ENCODE measurements around the gene GCK.

Gene GCK

DNA sequence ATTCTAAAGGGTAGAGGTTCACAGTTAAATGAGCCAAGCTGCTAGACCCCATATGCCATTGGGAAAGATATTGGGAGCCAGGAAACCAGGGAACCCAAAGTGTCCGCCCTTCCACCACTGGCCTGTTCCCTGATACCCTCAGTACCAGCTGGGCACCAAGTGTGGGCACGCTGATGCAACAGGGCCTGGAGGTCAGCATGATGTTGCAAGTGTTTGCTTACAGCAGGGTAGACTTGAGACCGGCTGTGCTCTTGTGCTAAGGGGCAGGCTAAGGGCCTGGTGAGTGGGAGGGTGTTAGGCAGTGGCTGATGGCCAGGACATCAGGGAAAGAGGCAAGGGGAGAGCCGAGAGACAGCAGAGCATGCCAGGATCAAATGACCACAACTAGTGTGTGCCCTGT, 27.1 kb downstream of the GCK start:
- TF ChIP-seq, protein P1, sequence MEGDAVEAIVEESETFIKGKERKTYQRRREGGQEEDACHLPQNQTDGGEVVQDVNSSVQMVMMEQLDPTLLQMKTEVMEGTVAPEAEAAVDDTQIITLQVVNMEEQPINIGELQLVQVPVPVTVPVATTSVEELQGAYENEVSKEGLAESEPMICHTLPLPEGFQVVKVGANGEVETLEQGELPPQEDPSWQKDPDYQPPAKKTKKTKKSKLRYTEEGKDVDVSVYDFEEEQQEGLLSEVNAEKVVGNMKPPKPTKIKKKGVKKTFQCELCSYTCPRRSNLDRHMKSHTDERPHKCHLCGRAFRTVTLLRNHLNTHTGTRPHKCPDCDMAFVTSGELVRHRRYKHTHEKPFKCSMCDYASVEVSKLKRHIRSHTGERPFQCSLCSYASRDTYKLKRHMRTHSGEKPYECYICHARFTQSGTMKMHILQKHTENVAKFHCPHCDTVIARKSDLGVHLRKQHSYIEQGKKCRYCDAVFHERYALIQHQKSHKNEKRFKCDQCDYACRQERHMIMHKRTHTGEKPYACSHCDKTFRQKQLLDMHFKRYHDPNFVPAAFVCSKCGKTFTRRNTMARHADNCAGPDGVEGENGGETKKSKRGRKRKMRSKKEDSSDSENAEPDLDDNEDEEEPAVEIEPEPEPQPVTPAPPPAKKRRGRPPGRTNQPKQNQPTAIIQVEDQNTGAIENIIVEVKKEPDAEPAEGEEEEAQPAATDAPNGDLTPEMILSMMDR (IDR thresholded peaks at IDR 0.05; ENCODE audit: low read depth, low read length, missing control alignments): no peak
- no peak for DNase-seq (ENCODE audit: low read depth)
- H3K4me3 ChIP-seq (ENCODE audit: low read depth, low read length): no peak overlapping the region

DNA sequence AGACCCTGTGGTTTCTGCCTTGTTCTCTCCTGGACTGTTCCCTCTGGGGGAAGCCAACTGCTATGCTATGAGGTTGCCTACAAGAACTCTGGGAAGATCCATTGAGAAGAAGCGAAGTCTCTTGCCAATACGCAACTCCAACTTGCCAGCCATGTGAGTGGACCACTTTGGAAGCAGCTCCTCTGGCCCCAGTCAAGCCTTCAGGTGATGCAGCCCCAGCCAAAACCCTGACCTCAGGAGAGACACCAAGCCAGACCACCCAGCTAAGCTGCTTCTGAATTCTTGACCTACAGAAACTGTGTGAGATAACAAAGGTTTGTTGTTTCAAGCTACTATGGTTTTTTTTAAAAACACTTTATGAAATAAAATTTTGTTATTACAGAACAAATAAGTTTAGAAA, 27.9 kb downstream of the GCK start:
- TF ChIP-seq, protein P1 (IDR thresholded peaks at IDR 0.05; ENCODE audit: low read depth, low read length, missing control alignments): no peak
- H3K4me3 ChIP-seq (ENCODE audit: low read depth, low read length): no peak overlapping the region
- no peak for DNase-seq (ENCODE audit: low read depth)

DNA sequence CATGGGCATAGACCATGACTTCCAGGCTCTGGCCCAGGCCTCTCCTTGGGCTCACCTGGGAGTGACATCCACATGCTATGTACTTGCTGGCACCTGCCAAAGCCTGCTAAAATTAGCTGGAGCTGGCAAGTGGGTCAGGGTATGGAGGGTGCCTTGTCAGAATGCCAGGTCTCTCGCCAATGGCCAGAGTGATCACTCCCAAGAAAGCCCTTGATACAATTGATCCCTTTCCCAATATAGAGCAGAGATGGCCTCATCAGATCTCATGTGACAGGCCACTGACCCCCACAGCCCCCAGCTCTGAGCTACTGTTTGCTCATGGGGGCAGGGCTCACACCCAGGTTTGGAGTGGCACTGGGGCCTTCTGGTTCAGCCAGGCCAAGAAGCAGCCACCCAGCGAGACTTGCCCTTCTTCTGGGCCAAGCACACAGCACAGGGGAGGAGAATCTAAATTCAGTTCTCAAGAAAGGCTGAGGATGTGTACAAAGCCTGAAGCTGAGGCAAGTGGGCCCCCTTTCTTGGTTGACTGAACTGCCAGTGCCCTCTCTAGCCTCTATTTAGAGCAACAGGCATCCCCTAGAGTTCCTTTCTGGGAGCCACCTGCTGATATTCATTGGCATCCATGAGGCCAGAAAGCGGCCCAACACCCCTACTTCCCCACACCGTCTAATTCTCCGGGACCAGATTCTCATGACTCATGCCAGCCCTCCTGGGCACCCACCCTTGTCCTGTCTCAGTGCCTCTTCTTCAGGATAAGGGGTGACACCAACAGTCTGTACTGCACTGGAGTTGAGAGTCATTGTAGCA, 29.2 kb downstream of the GCK start:
- TF ChIP-seq, protein P1 (IDR thresholded peaks at IDR 0.05; ENCODE audit: low read depth, low read length, missing control alignments): no peak
- H3K4me3 ChIP-seq (ENCODE audit: low read depth, low read length): no peak overlapping the region
- no peak for DNase-seq (ENCODE audit: low read depth)

DNA sequence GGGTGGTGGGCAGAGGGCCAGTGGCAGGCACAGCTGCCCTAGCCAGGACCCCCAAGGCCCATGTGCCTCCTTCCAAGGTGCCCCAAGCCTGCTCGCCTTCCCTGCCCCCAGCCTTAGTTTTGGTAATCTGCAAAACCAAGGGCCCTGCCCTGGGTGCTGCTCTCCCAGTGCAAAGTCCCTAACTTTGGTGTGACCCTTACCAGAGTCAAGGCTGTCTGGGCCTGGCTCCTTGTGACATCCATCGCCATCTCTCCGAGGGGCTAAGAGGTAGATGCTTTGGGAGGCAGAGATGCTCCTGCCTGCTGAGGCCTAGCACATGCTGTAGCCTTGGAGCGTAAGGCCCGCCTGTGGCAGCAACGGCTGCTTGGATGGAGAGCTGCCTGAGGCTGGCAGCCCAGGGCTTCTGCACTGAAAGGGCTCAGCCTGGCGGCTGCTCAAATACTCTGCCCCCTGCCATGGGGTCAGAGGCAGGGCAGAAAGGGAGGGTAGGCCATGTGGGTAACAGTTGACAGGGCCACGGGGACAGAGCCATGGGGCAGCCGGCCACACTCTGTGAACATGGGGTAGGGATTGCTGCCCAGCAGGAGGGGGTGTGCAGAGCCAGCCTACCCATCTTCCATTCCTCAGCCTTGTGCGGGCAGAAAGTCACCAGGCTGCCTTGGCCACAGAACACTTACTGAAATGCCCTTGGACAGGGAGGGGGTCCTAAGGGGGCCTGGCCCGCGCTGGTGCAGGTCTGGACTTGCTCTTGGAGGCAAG, 30.2 kb downstream of the GCK start:
- H3K4me3 ChIP-seq (ENCODE audit: low read depth, low read length): no peak overlapping the region
- no peak for DNase-seq (ENCODE audit: low read depth)
- TF ChIP-seq, protein P1 (IDR thresholded peaks at IDR 0.05; ENCODE audit: low read depth, low read length, missing control alignments): no peak

DNA sequence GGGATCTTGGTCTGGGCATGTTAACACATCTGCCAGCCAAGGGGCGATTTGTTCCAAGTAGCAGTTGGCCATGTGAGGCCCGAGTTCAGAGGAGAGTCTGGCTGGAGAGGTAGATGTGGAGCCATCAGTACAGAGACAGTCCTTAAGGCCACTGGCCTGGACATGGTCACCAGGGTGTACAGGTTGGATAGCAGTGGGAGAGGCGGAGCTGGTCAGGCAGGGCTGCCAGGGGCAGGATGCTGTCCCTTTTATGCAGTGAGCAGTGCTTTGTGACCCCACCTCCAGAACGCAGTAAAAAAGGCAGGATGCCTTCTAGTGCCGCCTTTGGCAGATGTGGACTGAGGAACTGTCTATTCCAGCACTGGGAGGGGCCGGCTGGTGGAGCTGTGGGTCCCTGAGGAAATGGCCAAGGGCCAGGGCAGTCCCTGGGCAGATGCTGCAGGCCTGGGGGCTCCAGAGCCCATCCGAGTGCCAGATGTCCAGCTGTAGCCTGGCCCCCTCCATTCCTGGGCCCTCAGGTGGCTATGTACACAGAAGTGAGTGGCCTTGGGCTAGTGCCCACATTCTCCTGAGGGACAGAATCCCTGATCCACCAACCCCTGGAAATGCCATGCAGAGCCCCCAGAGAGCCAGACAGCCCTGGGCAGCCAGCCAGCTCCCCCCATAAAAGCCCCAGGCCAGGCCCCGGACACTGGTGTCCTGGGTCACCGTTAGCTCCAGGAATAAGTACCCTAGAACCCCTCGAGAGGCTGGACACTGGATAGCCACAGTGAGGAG, 31.0 kb downstream of the GCK start:
- no peak for DNase-seq (ENCODE audit: low read depth)
- TF ChIP-seq, protein P1 (IDR thresholded peaks at IDR 0.05; ENCODE audit: low read depth, low read length, missing control alignments): no peak

DNA sequence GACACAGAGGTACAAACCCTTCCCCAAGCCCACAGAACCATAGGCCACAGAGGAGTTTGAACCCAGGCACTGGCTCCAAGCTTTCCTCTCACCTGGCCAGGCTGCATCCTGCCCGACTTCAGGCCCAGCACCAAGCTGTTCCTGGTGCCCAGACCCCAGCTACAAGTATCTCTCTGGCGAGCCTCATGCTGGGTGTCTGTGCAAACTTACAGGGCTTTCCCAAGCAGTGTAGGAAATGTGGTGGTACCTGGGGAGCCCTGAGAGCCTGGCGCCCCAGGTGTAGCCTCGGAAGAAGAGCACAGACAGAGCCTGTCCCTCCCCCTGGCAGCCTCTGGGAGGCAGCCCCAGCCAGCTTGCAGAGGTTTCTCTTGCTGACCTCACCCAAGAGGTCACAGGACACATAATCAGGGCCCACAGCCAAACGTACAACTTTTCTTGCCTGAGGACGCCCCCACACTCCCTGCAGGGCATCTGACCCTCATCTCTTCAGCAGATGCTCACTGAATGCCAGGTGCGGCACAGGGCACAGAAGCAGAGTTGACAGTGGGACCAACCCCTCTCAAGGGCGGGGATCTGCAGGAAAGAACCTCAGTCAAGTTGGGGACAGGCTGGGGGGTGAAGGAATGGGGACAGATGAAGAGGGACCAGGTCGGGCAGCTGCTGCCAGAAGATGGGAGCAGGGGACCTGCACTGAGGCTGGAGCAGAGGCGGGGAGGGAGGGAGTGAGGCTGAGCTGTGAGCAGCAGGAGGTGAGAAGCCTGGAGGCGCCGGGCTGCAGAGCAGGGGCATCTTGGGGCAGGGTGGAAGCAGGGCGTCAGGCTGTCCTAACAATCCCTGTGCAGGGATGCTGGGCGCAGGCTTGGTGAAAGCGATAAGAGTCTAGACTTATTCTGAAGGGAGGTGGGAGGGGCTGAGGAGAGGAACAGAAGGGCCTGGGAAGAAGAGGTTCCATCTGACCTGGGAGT, 31.8 kb downstream of the GCK start:
- no peak overlapping the region for H3K4me3 ChIP-seq (ENCODE audit: low read depth, low read length)
- no peak for DNase-seq (ENCODE audit: low read depth)
- TF ChIP-seq, protein P1 (IDR thresholded peaks at IDR 0.05; ENCODE audit: low read depth, low read length, missing control alignments): no peak

More for the DNA sequence above, 31.0 kb downstream of the GCK start:
- H3K4me3 ChIP-seq (ENCODE audit: low read depth, low read length): no peak overlapping the region

All from GM12864 (cell line).